Measurements from ENCODE around the gene DNM1. TPM values are rescaled to one million over a fixed set of nuclear protein-coding genes. Genes with fewer than 3 reads are reported as not detected.

The DNM1 gene
- total RNA-seq, 1 donor from 2014 or later, result 84.0 TPM

DNA sequence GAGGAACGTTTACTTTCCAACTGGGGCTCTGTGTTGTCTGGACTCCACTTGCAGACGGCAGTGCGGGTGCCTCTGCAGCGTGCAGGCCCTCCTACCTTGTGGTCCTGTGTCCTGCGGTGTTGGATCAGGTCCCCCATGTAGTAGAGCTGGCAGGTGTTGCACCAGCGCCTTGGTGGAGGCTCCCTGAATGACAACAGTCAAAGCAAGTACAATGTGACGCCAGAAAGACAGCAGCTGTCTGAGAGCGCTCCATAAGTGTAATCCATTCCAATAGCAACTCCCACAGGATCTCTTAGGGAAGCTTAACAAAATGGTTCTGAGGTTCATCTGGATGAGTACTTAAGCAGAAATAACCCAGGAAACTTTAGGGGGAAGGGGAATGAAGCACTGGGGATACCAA is 33.3 kb upstream of the DNM1 start:
- Mint-ChIP-seq H3K4me1 (no peaks in the 10 kb centered on the region), H3K9me3 (no peaks in the 10 kb centered on the region), H3K4me3 (no peak overlapping the region), H3K27ac (ENCODE audit: unreplicated experiment) (no peak overlapping the region), H3K36me3 (ENCODE audit: low read depth) (peaks cover 10% of the 10 kb centered on the region), H3K27me3 (ENCODE audit: low read depth) (no peaks in the 10 kb centered on the region)
- DNase-seq (ENCODE audit: low read depth, low spot score), result no peak
- TF ChIP-seq, protein P1, sequence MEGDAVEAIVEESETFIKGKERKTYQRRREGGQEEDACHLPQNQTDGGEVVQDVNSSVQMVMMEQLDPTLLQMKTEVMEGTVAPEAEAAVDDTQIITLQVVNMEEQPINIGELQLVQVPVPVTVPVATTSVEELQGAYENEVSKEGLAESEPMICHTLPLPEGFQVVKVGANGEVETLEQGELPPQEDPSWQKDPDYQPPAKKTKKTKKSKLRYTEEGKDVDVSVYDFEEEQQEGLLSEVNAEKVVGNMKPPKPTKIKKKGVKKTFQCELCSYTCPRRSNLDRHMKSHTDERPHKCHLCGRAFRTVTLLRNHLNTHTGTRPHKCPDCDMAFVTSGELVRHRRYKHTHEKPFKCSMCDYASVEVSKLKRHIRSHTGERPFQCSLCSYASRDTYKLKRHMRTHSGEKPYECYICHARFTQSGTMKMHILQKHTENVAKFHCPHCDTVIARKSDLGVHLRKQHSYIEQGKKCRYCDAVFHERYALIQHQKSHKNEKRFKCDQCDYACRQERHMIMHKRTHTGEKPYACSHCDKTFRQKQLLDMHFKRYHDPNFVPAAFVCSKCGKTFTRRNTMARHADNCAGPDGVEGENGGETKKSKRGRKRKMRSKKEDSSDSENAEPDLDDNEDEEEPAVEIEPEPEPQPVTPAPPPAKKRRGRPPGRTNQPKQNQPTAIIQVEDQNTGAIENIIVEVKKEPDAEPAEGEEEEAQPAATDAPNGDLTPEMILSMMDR (conservative IDR thresholded peaks at IDR 0.05), result no peak

DNA sequence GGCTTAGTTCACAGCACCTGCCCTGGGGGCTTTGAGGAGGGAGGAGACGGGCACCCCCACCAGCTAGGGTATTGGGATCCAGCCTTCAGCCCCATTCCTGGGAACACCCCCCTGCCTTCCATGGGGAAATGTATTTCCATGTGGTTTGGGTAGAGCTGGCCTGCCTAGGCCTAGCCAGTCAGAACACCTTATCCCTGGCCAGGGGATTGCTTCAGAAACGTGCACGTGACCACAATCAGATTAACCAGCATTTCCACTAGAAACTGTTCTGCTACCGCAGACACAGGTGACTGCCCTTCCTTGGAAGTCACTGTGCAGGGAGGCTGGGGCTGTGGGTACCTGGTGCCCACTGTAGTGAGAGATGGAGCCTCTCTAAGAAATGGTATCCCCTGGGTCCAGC is 29.1 kb upstream of the DNM1 start:
- TF ChIP-seq, protein P1 (conservative IDR thresholded peaks at IDR 0.05), result no peak
- H3K4me1 Mint-ChIP-seq, result no peaks in the 10 kb centered on the region
- peak overlapping the region; percentile 19 for H3K27ac Mint-ChIP-seq (ENCODE audit: unreplicated experiment)
- DNase-seq (ENCODE audit: low read depth, low spot score), result no peak
- H3K27me3 Mint-ChIP-seq (ENCODE audit: low read depth), result no peaks in the 10 kb centered on the region
- no peak overlapping the region for H3K4me3 Mint-ChIP-seq
- H3K9me3 Mint-ChIP-seq, result no peaks in the 10 kb centered on the region
- H3K36me3 Mint-ChIP-seq (ENCODE audit: low read depth), result peaks cover 7% of the 10 kb centered on the region

DNA sequence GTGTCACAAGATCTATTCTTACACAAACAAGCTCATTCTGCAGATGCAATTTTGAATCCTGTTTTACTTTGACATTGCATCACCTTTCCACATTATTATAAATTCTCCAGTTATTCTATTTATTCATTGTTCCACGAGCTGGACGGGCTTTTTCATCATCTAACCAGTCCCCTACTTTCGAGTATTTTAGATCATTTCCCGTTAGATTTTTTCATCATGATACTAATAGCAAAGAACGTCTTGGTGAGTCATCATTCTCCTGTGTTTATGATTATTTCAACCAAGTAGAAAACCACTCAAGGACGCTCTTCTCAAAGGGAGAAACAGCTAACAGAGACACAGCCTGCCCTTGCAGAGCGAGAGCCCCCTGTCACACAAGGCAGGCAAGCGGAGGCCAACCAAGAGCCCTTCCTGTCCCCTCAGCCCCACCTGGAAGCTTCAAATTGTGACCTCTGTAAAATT is 28.0 kb upstream of the DNM1 start:
- peaks cover 16% of the 10 kb centered on the region for H3K36me3 Mint-ChIP-seq (ENCODE audit: low read depth)

DNA sequence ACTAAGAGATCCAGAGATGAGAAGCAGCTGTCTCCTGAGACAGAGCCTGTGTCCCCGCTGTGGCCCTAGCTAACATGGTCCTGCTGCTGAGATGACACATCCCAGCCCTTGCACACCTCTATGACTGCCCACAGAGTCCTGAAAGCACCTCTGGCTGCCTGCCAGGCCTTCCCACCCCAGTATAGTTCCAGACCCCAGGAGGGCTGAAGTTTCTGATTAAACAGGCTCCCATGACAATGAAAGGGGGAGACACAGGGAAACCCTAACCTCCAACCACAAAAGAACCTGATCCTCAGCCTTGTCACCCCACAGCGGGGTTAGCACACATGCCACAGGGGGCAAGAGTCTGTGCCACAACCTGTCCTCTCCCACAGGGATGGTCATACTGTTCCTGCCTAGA is 27.5 kb upstream of the DNM1 start:
- Mint-ChIP-seq H3K4me3 (no peak overlapping the region), H3K36me3 (ENCODE audit: low read depth) (peaks cover 19% of the 10 kb centered on the region), H3K9me3 (no peaks in the 10 kb centered on the region), H3K4me1 (no peaks in the 10 kb centered on the region), H3K27me3 (ENCODE audit: low read depth) (no peaks in the 10 kb centered on the region), H3K27ac (ENCODE audit: unreplicated experiment) (peak overlapping the region; percentile 50)
- no peak for DNase-seq (ENCODE audit: low read depth, low spot score)
- TF ChIP-seq, protein P1 (conservative IDR thresholded peaks at IDR 0.05), result no peak

More for the DNA sequence above, 28.0 kb upstream of the DNM1 start:
- Mint-ChIP-seq H3K9me3 (no peaks in the 10 kb centered on the region), H3K4me1 (no peaks in the 10 kb centered on the region), H3K27me3 (ENCODE audit: low read depth) (no peaks in the 10 kb centered on the region), H3K27ac (ENCODE audit: unreplicated experiment) (no peak overlapping the region), H3K4me3 (no peak overlapping the region)
- DNase-seq (ENCODE audit: low read depth, low spot score), result no peak
- TF ChIP-seq, protein P1 (conservative IDR thresholded peaks at IDR 0.05), result no peak

DNA sequence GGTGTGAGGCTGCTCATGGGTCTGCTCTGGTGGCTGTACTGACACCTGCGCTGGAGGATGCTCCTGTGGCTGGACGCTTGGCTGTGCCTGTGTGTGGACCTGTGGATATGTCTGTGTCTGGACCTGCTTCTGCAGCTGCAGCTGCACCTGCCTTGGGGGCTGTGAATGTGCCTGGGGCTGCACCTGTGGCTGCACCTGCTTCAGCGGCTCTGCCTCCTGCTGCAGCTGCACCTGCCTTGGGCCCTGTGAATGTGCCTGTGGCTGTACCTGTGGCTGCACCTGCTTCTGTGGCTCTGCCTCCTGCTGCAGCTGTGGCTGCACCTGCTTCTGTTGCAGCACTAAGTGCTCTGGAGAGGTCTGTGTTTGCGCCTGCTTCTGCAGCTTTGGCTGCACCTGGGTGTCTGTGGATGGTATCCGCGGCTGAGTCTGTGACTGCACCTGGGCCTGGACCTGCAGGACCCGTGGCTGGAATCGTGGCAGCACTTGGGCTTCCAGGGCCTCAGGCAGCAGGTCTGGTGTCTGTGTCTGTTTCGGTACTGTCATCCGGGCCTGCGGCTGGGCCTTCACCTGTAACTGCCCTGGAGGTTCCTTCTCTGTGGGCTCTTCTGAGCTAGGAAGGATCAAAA is 24.3 kb upstream of the DNM1 start:
- Mint-ChIP-seq H3K9me3 (no peaks in the 10 kb centered on the region), H3K27ac (ENCODE audit: unreplicated experiment) (no peak overlapping the region), H3K27me3 (ENCODE audit: low read depth) (no peaks in the 10 kb centered on the region), H3K36me3 (ENCODE audit: low read depth) (peaks cover 32% of the 10 kb centered on the region), H3K4me3 (no peak overlapping the region), H3K4me1 (peaks cover 8% of the 10 kb centered on the region)
- DNase-seq (ENCODE audit: low read depth, low spot score), result no peak
- TF ChIP-seq, protein P1 (conservative IDR thresholded peaks at IDR 0.05), result no peak

Measured in neural crest cell (in vitro differentiated cells).